ENCODE results near the gene XBP1.
"Not testable (repeated sequence)": the region's sequence is repeated elsewhere in the genome, so short reads cannot be mapped to it uniquely, and the experiment has no call there.

XBP1 gene

GRCh38 chr22:28791841-28792490, 8.4 kb downstream of the XBP1 start:
- no peak for DNase-seq

GRCh38 chr22:28791124-28791523, 9.2 kb downstream of the XBP1 start:
- no peak for DNase-seq

- DNase-seq = no peak
Measured at GRCh38 chr22:28788601-28789000, 11.8 kb downstream of the XBP1 start.

- no peak for DNase-seq
Measured at GRCh38 chr22:28783786-28784671, 16.3 kb downstream of the XBP1 start.

GRCh38 chr22:28780296-28780695, 20.1 kb downstream of the XBP1 start:
- no peak for DNase-seq

- no peak for DNase-seq
Measured at GRCh38 chr22:28779833-28780232, 20.5 kb downstream of the XBP1 start.

- no peak for DNase-seq
Measured at GRCh38 chr22:28774378-28774777, 26.0 kb downstream of the XBP1 start.

GRCh38 chr22:28773461-28773867, 26.9 kb downstream of the XBP1 start:
- no peak for DNase-seq

- peak; percentile 65 for DNase-seq
Measured at GRCh38 chr22:28772633-28773460, 27.5 kb downstream of the XBP1 start, which contains the start of gene CCDC117. Gene CCDC117 (plus strand): TSS chr22:28772695. CDS start chr22:28772850, 155 bp downstream.

GRCh38 chr22:28771195-28771791, 29.1 kb downstream of the XBP1 start:
- peak; percentile 34 for DNase-seq

- DNase-seq = no peak
Measured at GRCh38 chr22:28769394-28770085, 30.8 kb downstream of the XBP1 start.

- DNase-seq = no peak
Measured at GRCh38 chr22:28768701-28769393, 31.5 kb downstream of the XBP1 start.

- no peak for DNase-seq
Measured at GRCh38 chr22:28766628-28767027, 33.7 kb downstream of the XBP1 start.

- DNase-seq = not testable (repeated sequence)
Measured at GRCh38 chr22:28762000-28762399, 38.4 kb downstream of the XBP1 start.

- DNase-seq = no peak
Measured at GRCh38 chr22:28761449-28761755, 39.0 kb downstream of the XBP1 start.

GRCh38 chr22:28759861-28760560, 40.4 kb downstream of the XBP1 start:
- peak; percentile 39 for DNase-seq

GRCh38 chr22:28754512-28754911, 45.9 kb downstream of the XBP1 start:
- not testable (repeated sequence) for DNase-seq

- DNase-seq = no peak
Measured at GRCh38 chr22:28750471-28750881, 49.9 kb downstream of the XBP1 start.
